Left ventricle myocardium inferior (tissue), 1 donor: ENCODE results near the gene OR56A5. TPM values are rescaled to one million over a fixed set of nuclear protein-coding genes. Genes with fewer than 3 reads are reported as not detected.
A peak's percentile ranks its signal among the peaks of the same experiment; 100 is the strongest.

Experiments used
- DNase-seq: peaks from one replicate; pipeline ENCODE4 v3.0.0-alpha.2; 2020
- H3K27ac ChIP-seq: fragments of 200-600 bp; replicated peaks from 2 replicates; pipeline ENCODE4 v1.8.0; 2021
- H3K27me3 ChIP-seq: fragments of 200-600 bp; 2 replicates; pipeline ENCODE4 v1.8.0; 2021; ENCODE audit warnings: low read depth
- H3K36me3 ChIP-seq: fragments of 200-600 bp; 2 replicates; pipeline ENCODE4 v1.8.0; 2021
- H3K4me1 ChIP-seq: fragments of 200-600 bp; 2 replicates; pipeline ENCODE4 v1.8.0; 2021
- H3K4me3 ChIP-seq: fragments of 200-600 bp; 2 replicates; pipeline ENCODE4 v1.8.0; 2021; ENCODE audit warnings: mild to moderate bottlenecking, moderate library complexity
- H3K9me3 ChIP-seq: fragments of 200-600 bp; replicated peaks from 2 replicates; pipeline ENCODE4 v1.8.0; 2021
- intact Hi-C: fragments of 100-400 bp; cut with micrococcal nuclease; formaldehyde crosslinking; loops from one replicate; pipeline ENCODE4 v1.11.0; 2022
- total RNA-seq: library from RNA; stranded (reverse); fragmentation: NEBNext Ultra II Directional; extraction: Animal tissue kit (Norgen Biotek cat#: 25700); gene quantifications from one replicate; pipeline ENCODE4 v1.2.1, GENCODE V29; 2021
- TF ChIP-seq, protein P1 (sequence below): fragments of 200-600 bp; IDR thresholded peaks from 2 replicates; pipeline ENCODE4 v1.8.0; 2021; ENCODE audit warnings: antibody characterized with exemption, mild to moderate bottlenecking, borderline replicate concordance
- donor health status: DM: no; HTN: yes; CAD: no; lungs with severe emphysema.

OR56A5 gene
- total RNA-seq, 1 donor from 2014 or later, result not detected

DNA sequence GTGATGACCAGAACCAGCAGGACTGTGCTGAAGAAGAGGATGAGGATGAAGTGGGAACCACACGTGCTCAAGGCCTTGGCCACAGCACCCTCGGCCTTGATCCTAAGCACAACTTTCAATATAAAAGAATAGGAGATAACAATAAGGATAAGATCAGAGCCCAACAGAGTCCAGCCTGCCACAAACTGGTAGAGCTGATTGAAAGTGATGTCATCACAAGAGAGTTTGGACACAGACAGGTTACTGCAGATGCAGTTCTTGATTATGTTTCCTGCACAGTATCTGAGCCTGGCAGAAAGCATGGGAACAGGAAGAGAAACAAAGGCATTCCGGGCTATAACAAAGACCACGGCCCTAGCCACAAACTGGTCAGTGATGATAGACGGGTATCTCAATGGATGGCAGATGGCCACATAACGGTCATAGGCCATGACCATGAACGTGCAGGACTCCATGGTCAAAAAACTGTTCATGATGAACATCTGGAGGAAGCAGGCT is 34.0 kb upstream of the OR56A5 start:
- Histone ChIP-seq H3K27me3 (no peaks in the 10 kb centered on the region), H3K4me1 (no peaks in the 10 kb centered on the region), H3K27ac (peak overlapping the region; percentile 11), H3K9me3 (no peaks in the 10 kb centered on the region), H3K4me3 (no peak overlapping the region), H3K36me3 (no peaks in the 10 kb centered on the region)
- no peak for DNase-seq
- TF ChIP-seq, protein P1, sequence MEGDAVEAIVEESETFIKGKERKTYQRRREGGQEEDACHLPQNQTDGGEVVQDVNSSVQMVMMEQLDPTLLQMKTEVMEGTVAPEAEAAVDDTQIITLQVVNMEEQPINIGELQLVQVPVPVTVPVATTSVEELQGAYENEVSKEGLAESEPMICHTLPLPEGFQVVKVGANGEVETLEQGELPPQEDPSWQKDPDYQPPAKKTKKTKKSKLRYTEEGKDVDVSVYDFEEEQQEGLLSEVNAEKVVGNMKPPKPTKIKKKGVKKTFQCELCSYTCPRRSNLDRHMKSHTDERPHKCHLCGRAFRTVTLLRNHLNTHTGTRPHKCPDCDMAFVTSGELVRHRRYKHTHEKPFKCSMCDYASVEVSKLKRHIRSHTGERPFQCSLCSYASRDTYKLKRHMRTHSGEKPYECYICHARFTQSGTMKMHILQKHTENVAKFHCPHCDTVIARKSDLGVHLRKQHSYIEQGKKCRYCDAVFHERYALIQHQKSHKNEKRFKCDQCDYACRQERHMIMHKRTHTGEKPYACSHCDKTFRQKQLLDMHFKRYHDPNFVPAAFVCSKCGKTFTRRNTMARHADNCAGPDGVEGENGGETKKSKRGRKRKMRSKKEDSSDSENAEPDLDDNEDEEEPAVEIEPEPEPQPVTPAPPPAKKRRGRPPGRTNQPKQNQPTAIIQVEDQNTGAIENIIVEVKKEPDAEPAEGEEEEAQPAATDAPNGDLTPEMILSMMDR, result no peak
- intact Hi-C loops, result no loop called here

DNA sequence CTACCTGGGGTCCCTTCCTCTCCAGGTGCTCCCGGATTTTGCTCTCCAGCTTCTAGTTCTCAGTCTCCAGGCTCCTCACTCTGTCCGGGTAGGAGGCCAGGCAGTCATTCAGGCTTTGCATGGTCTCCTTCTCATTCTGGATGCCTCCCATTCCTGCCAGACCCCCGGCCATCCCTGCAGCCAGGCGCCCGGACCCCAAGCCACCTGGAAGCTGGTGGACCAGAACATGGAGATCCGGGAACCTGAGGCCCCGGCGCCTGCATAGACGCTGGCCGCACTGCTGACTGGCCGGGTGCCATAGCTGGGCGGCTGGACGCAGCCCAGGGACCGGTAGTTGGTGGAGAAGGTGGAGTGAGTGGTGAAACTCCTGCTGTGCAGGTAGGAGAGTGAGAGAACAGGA is 26.5 kb upstream of the OR56A5 start:
- Histone ChIP-seq H3K9me3 (no peaks in the 10 kb centered on the region), H3K27me3 (peaks cover 1% of the 10 kb centered on the region), H3K4me1 (no peaks in the 10 kb centered on the region), H3K4me3 (no peak overlapping the region), H3K27ac (no peak overlapping the region), H3K36me3 (no peaks in the 10 kb centered on the region)
- TF ChIP-seq, protein P1, result no peak
- DNase-seq, result no peak
- intact Hi-C loops, result no loop called here

DNA sequence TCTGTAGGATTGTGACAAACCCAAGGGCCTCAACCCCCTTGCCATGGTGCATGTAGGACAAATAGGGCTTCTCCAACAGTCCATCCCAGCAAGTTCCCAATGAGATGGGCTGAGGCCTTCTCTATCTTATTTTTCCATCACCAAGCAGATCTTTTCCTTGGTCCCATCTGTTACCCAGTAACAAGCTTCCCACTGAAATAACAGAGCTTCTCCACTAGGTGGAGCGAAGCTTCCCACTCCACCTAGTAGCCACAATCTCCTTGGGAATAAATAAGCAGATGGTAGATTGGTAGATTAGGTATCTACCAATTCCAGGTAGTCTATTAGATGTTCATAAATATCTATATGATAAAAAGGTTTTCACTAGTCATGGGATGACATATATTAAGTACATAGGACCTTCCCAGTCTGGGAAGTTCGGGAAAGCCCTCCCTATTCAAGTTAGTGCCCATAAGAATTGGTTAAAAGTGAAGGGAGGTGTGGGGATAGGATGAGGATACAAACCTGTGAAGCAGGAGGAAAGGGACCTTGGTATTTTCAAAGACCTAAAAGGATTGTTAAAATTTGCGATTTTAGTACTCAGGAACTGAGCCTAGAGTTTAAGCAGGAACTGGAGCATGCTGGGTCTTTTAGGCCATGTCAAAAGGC is 24.4 kb upstream of the OR56A5 start:
- H3K27me3 ChIP-seq, result peaks cover 7% of the 10 kb centered on the region

DNA sequence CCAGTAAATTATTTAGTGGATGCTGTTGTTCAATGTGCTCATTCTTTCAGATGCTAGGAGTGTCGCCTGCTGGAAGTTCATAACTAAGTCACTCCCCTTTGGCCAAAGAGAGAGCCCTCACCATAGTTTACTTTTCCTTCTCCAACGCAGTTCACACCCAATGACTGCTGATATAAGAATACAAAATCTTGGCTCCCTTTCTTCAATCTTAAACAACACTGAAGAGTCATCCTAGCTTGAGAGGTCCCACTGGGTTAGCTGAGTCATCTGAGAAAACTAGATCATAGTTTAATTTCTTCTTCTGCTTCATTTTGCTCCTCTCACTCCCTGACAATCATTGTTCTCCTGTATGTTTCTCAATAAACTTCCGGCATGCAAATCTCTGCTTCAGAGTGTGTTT is 23.9 kb upstream of the OR56A5 start:
- H3K27me3 ChIP-seq, result peaks cover 11% of the 10 kb centered on the region
- DNase-seq, result no peak
- TF ChIP-seq, protein P1, result no peak
- no peak overlapping the region for H3K4me3 ChIP-seq
- no peak overlapping the region for H3K27ac ChIP-seq
- H3K9me3 ChIP-seq, result no peaks in the 10 kb centered on the region
- no peaks in the 10 kb centered on the region for H3K36me3 ChIP-seq
- intact Hi-C loops, result no loop called here
- no peaks in the 10 kb centered on the region for H3K4me1 ChIP-seq

More for the DNA sequence above, 24.4 kb upstream of the OR56A5 start:
- DNase-seq, result no peak
- Histone ChIP-seq H3K27ac (no peak overlapping the region), H3K4me3 (no peak overlapping the region), H3K4me1 (no peaks in the 10 kb centered on the region), H3K36me3 (no peaks in the 10 kb centered on the region), H3K9me3 (no peaks in the 10 kb centered on the region)
- TF ChIP-seq, protein P1, result peak; percentile 61
- intact Hi-C loops, result no loop called here

DNA sequence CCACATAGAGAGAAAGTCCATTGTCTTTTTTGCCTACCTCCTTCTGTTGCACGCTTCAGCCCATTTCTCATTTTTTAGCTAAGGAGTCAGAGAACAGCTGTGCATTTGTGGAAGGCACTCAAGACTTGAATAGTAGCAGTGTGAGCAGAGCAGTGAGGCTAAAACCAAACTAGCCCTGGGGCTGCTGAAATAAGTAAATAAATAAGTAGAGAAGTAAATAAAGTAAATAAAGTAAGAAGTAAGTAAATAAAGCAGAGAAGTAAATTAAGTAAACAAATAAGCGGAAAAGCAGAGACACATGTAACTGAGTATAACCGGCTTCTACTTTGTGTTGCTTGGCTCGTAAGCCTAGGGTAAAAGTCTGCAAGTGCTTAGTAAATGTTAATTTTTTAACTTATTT is 20.9 kb upstream of the OR56A5 start:
- no peak overlapping the region for H3K27ac ChIP-seq
- TF ChIP-seq, protein P1, result no peak
- intact Hi-C loops, result no loop called here

More for the DNA sequence above, 20.9 kb upstream of the OR56A5 start:
- Histone ChIP-seq H3K4me3 (no peak overlapping the region), H3K4me1 (no peaks in the 10 kb centered on the region), H3K27me3 (peaks cover 11% of the 10 kb centered on the region), H3K36me3 (no peaks in the 10 kb centered on the region), H3K9me3 (no peaks in the 10 kb centered on the region)
- no peak for DNase-seq
